ENCODE data around the gene CEP43.

DNA sequence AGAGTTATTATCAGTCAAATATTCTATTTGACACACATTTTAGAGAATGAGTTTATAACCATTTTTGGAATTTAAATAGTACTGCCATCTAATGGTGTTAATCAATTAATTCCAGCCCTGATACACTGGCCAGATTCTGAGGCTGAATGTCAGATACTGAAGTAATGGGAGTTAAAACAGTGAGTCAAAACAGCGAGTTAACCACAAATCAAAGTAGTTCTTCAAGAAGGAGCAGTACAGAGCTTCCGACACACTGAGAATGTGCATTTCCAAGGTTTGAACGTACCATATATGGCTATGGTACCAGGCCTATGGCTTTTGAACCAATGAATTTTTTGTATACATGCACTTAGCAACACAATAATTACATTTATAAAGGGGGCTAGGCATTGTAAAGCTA, 11.3 kb upstream of the CEP43 start:
- TF ChIP-seq POLR2A (IDR thresholded peaks at IDR 0.05): no peak
- TF ChIP-seq, protein P1, sequence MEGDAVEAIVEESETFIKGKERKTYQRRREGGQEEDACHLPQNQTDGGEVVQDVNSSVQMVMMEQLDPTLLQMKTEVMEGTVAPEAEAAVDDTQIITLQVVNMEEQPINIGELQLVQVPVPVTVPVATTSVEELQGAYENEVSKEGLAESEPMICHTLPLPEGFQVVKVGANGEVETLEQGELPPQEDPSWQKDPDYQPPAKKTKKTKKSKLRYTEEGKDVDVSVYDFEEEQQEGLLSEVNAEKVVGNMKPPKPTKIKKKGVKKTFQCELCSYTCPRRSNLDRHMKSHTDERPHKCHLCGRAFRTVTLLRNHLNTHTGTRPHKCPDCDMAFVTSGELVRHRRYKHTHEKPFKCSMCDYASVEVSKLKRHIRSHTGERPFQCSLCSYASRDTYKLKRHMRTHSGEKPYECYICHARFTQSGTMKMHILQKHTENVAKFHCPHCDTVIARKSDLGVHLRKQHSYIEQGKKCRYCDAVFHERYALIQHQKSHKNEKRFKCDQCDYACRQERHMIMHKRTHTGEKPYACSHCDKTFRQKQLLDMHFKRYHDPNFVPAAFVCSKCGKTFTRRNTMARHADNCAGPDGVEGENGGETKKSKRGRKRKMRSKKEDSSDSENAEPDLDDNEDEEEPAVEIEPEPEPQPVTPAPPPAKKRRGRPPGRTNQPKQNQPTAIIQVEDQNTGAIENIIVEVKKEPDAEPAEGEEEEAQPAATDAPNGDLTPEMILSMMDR (IDR thresholded peaks at IDR 0.05): no peak

Measured in Peyer's patch (tissue), 4 donors.